AG08395 (cell line): Measurements from ENCODE around the gene CGB8.
"Not testable (repeated sequence)": the region's sequence is repeated elsewhere in the genome, so short reads cannot be mapped to it uniquely, and the experiment has no call there.

Experiments
- DNase-seq: peaks from one replicate; pipeline ENCODE4 v3.0.0; 2012; ENCODE audit warnings: mixed read lengths, low spot score

Gene CGB8

GRCh38 chr19:49049011-49049410 is at the start of gene CGB8:
CGB8 (minus strand) TSS chr19:49049111; CDS start chr19:49048739, 372 bp downstream.
- not testable (repeated sequence) for DNase-seq

GRCh38 chr19:49097453-49098288 is 48.8 kb upstream of the CGB8 start:
- peak; percentile 88 for DNase-seq

GRCh38 chr19:49094505-49095482 is 45.9 kb upstream of the CGB8 start:
- DNase-seq: no peak

GRCh38 chr19:49092686-49093085 is 43.8 kb upstream of the CGB8 start:
- DNase-seq: no peak

GRCh38 chr19:49091391-49092038 is 42.6 kb upstream of the CGB8 start:
- DNase-seq: no peak

- DNase-seq: no peak
These were observed 37.4 kb upstream of the CGB8 start for GRCh38 chr19:49086296-49086695.

GRCh38 chr19:49085868-49086232 is 36.9 kb upstream of the CGB8 start:
- no peak for DNase-seq

GRCh38 chr19:49085020-49085867 is 36.3 kb upstream of the CGB8 start, which contains the start of gene SNRNP70:
SNRNP70 (plus strand) TSS chr19:49085451; CDS start chr19:49086415, 964 bp downstream.
- DNase-seq: peak; percentile 100

- DNase-seq: no peak
These were observed 35.5 kb upstream of the CGB8 start for GRCh38 chr19:49084206-49085019.

- no peak for DNase-seq
These were observed 32.4 kb upstream of the CGB8 start for GRCh38 chr19:49081273-49081672.

- DNase-seq: no peak
These were observed 31.5 kb upstream of the CGB8 start for GRCh38 chr19:49080392-49080791.

GRCh38 chr19:49074869-49075268 is 26.0 kb upstream of the CGB8 start:
- DNase-seq: not testable (repeated sequence)

- DNase-seq: no peak
These were observed 24.8 kb upstream of the CGB8 start for GRCh38 chr19:49073514-49074378.

GRCh38 chr19:49071860-49072547 is 23.1 kb upstream of the CGB8 start:
- no peak for DNase-seq

- DNase-seq: no peak
These were observed 21.5 kb upstream of the CGB8 start for GRCh38 chr19:49070416-49070815.

- DNase-seq: peak; percentile 24
These were observed 20.1 kb upstream of the CGB8 start for GRCh38 chr19:49069026-49069425.

- no peak for DNase-seq
These were observed 18.6 kb upstream of the CGB8 start for GRCh38 chr19:49067554-49067953.

GRCh38 chr19:49065905-49066512 is 17.1 kb upstream of the CGB8 start:
- DNase-seq: no peak
